ENCODE results near the gene HOTAIR. TPM values are rescaled to one million over a fixed set of nuclear protein-coding genes. Genes with fewer than 3 reads are reported as not detected.

The HOTAIR gene
- total and polyA plus RNA-seq, 2 donors (not counting 3 experiments of a cell fraction or from before 2014, with no cell fraction given) = not detected

DNA sequence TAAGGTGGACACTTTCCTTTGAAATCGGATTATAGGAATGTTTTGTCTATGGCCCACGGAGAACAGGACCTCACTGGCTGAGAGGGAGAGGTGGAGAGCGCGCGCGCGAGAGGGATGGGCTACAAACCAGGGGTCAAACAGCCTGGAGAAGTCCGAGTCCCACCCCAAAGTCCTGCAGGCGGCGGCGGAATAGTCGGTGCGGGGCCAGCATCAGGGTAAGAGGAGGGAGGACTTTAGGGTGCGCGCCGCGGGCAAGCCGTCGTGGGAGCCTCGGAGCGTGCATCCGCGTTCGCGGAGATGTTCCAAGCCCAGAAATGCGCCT, 30.7 kb upstream of the HOTAIR start:
- H3K79me2 ChIP-seq (ENCODE audit: control insufficient read depth, insufficient read depth, low read length) = no peaks in the 10 kb centered on the region
- CTCF ChIA-PET = interaction anchor here (0.6 to 17.0 kb wide), 32 partner anchors 10 to 374 kb away, joined by 3 to 616 read pairs (median 4); partner anchors contain the start of genes HOXC10, HOXC5, HOXC6 and SMUG1
- H3K27ac ChIP-seq (ENCODE audit: insufficient read depth, low read depth, low read length) = no peak overlapping the region
- TF ChIP-seq MYC (IDR thresholded peaks at IDR 0.05; ENCODE audit: low read depth, low read length) (no peak), POLR2AphosphoS5 (IDR thresholded peaks at IDR 0.05; ENCODE audit: insufficient read depth, low read depth, low read length) (no peak), FOS (IDR thresholded peaks at IDR 0.05; ENCODE audit: borderline replicate concordance, insufficient read depth, low read length) (no peak), POLR2A (IDR thresholded peaks at IDR 0.05; ENCODE audit: low read depth, low read length) (no peak), JUN (IDR thresholded peaks at IDR 0.05; ENCODE audit: borderline replicate concordance, insufficient read depth, insufficient read length, low read depth) (no peak), GATA2 (IDR thresholded peaks at IDR 0.05; ENCODE audit: insufficient read depth, insufficient read length, low read depth, low read length) (no peak), EZH2 (IDR thresholded peaks at IDR 0.05; ENCODE audit: borderline replicate concordance, low read depth, low read length, severe bottlenecking) (no peak)
- TF ChIP-seq, protein P1, sequence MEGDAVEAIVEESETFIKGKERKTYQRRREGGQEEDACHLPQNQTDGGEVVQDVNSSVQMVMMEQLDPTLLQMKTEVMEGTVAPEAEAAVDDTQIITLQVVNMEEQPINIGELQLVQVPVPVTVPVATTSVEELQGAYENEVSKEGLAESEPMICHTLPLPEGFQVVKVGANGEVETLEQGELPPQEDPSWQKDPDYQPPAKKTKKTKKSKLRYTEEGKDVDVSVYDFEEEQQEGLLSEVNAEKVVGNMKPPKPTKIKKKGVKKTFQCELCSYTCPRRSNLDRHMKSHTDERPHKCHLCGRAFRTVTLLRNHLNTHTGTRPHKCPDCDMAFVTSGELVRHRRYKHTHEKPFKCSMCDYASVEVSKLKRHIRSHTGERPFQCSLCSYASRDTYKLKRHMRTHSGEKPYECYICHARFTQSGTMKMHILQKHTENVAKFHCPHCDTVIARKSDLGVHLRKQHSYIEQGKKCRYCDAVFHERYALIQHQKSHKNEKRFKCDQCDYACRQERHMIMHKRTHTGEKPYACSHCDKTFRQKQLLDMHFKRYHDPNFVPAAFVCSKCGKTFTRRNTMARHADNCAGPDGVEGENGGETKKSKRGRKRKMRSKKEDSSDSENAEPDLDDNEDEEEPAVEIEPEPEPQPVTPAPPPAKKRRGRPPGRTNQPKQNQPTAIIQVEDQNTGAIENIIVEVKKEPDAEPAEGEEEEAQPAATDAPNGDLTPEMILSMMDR (IDR thresholded peaks at IDR 0.05; ENCODE audit: extremely low read depth in 1 of 2, insufficient read depth in 1 of 2, low read depth in 1 of 2, low read length in 2 of 2) = no peak
- TF ChIP-seq, protein P2, sequence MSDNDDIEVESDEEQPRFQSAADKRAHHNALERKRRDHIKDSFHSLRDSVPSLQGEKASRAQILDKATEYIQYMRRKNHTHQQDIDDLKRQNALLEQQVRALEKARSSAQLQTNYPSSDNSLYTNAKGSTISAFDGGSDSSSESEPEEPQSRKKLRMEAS (IDR thresholded peaks at IDR 0.05; ENCODE audit: insufficient read depth, insufficient read length) = no peak
- peaks cover 79 to 89% of the 10 kb centered on the region in 2 experiments for H3K27me3 ChIP-seq (ENCODE audit: control insufficient read depth in 2 of 2, insufficient read depth in 2 of 2, low read length in 2 of 2)
- H3K4me3 ChIP-seq (replicated peaks in 1 of 3; ENCODE audit: insufficient read depth in 1 of 3, low read depth in 1 of 3, low read length in 3 of 3) = no peak overlapping the region
- no peaks in the 10 kb centered on the region for H3K4me1 ChIP-seq (ENCODE audit: control insufficient read depth, extremely low read depth, insufficient read depth, low read length)
- H4K20me1 ChIP-seq (replicated peaks; ENCODE audit: control insufficient read depth, extremely low read depth, insufficient read depth, low read length) = no peaks in the 10 kb centered on the region
- H3K9me1 ChIP-seq (replicated peaks; ENCODE audit: control insufficient read depth, extremely low read depth, insufficient read depth, low read length) = no peaks in the 10 kb centered on the region
- H2AFZ ChIP-seq (ENCODE audit: low read depth, low read length) = no peak overlapping the region
- intact Hi-C loops (cut with micrococcal nuclease) (loop anchor here (10.0 kb wide), 1 partner anchor 359 kb away; the partner anchor contains the start of gene GPR84), dilution Hi-C loops (cut with MboI; ENCODE audit: extremely low pct_ligation_motif_present, low sequenced_read_pairs) (no loop called here)
- POLR2A ChIA-PET = no interaction called here
- BruUV-seq (replicated peaks) = no TSS peak
- no peaks in the 10 kb centered on the region for H3K9me3 ChIP-seq (replicated peaks; ENCODE audit: control insufficient read depth, insufficient read depth, low read length)
- H3K9ac ChIP-seq (replicated peaks; ENCODE audit: extremely low read depth, insufficient read depth, low read length) = no peak overlapping the region
- no peak overlapping the region for H3K4me2 ChIP-seq (ENCODE audit: insufficient read depth, low read length)
- no peaks in the 10 kb centered on the region for H3K36me3 ChIP-seq (ENCODE audit: control insufficient read depth in 2 of 2, extremely low read depth in 1 of 2, insufficient read depth in 2 of 2, low read length in 2 of 2)
- no peak for DNase-seq (ENCODE audit: low read depth, low spot score)
- FAIRE-seq = no peak
